Memory B cell (primary cell): ENCODE results near the gene SAMD8.
A peak's percentile ranks its signal among the peaks of the same experiment; 100 is the strongest.

Experiments used
- ATAC-seq: fragments of 150-1000 bp; cut with Tn5 transposase; 2 replicates; pipeline ENCODE4 v1.10.0; 2021; ENCODE audit warnings: low read depth, mild to moderate bottlenecking, moderate library complexity
- DNase-seq, 2 donors: peaks; one replicate each; pipeline ENCODE4 v3.0.0; 2022; ENCODE audit warnings: low spot score in 2 of 2
- H3K27ac Mint-ChIP-seq: one replicate; pipeline ENCODE4 v1.8.0; 2022; ENCODE audit warnings: mild to moderate bottlenecking, moderate library complexity, mixed read lengths
- H3K27me3 Mint-ChIP-seq: one replicate; pipeline ENCODE4 v1.8.0; 2022; ENCODE audit warnings: mixed read lengths
- H3K36me3 Mint-ChIP-seq: one replicate; pipeline ENCODE4 v1.8.0; 2022; ENCODE audit warnings: mild to moderate bottlenecking, mixed read lengths
- H3K4me1 Mint-ChIP-seq: one replicate; pipeline ENCODE4 v1.8.0; 2022; ENCODE audit warnings: mixed read lengths
- H3K4me3 Mint-ChIP-seq: one replicate; pipeline ENCODE4 v1.8.0; 2022; ENCODE audit warnings: mild to moderate bottlenecking, moderate library complexity, mixed read lengths
- H3K9me3 Mint-ChIP-seq: one replicate; pipeline ENCODE4 v1.8.0; 2022; ENCODE audit warnings: mixed read lengths

The SAMD8 gene

GRCh38 chr10:75111365-75111906, at the start of gene SAMD8:
SAMD8 (plus strand) TSS chr10:75111656; CDS start chr10:75150529, 38,873 bp downstream.
- ATAC-seq (peak; percentile 75), DNase-seq (peak; percentile 95 to 97)
- peaks cover 15% of the 10 kb centered on the region for H3K4me1 Mint-ChIP-seq
- H3K27ac Mint-ChIP-seq: peak within 1 kb of the TSS; percentile 97
- H3K27me3 Mint-ChIP-seq: no peaks in the 10 kb centered on the region
- H3K9me3 Mint-ChIP-seq: no peaks in the 10 kb centered on the region
- peaks cover 2% of the 10 kb centered on the region for H3K36me3 Mint-ChIP-seq
- peak within 1 kb of the TSS; percentile 99 for H3K4me3 Mint-ChIP-seq

GRCh38 chr10:75061709-75062505, 49.5 kb upstream of the SAMD8 start:
- no peak overlapping the region for H3K27ac Mint-ChIP-seq
- H3K4me3 Mint-ChIP-seq: no peak overlapping the region
- ATAC-seq (no peak), DNase-seq (no peak)
- H3K9me3 Mint-ChIP-seq: no peaks in the 10 kb centered on the region
- no peaks in the 10 kb centered on the region for H3K4me1 Mint-ChIP-seq
- H3K36me3 Mint-ChIP-seq: no peaks in the 10 kb centered on the region
- no peaks in the 10 kb centered on the region for H3K27me3 Mint-ChIP-seq

GRCh38 chr10:75062506-75063299, 48.8 kb upstream of the SAMD8 start:
- no peak overlapping the region for H3K27ac Mint-ChIP-seq
- H3K4me3 Mint-ChIP-seq: no peak overlapping the region
- no peak for ATAC-seq
- no peaks in the 10 kb centered on the region for H3K27me3 Mint-ChIP-seq
- H3K4me1 Mint-ChIP-seq: no peaks in the 10 kb centered on the region
- no peaks in the 10 kb centered on the region for H3K36me3 Mint-ChIP-seq
- DNase-seq: no peak
- H3K9me3 Mint-ChIP-seq: no peaks in the 10 kb centered on the region

- Mint-ChIP-seq H3K27ac (no peak overlapping the region), H3K27me3 (peaks cover 1% of the 10 kb centered on the region), H3K9me3 (no peaks in the 10 kb centered on the region), H3K4me1 (no peaks in the 10 kb centered on the region), H3K36me3 (no peaks in the 10 kb centered on the region), H3K4me3 (no peak overlapping the region)
- DNase-seq: no peak
- no peak for ATAC-seq
These were observed 47.8 kb upstream of the SAMD8 start for GRCh38 chr10:75063461-75064230.

- ATAC-seq: no peak
- Mint-ChIP-seq H3K36me3 (no peaks in the 10 kb centered on the region), H3K4me3 (no peak overlapping the region), H3K27me3 (peaks cover 1% of the 10 kb centered on the region), H3K4me1 (no peaks in the 10 kb centered on the region), H3K27ac (no peak overlapping the region), H3K9me3 (no peaks in the 10 kb centered on the region)
- no peak for DNase-seq
These were observed 46.4 kb upstream of the SAMD8 start for GRCh38 chr10:75065076-75065475.

GRCh38 chr10:75066271-75066670, 45.2 kb upstream of the SAMD8 start:
- ATAC-seq: no peak

GRCh38 chr10:75067272-75067671, 44.2 kb upstream of the SAMD8 start:
- H3K4me1 Mint-ChIP-seq: no peaks in the 10 kb centered on the region
- no peaks in the 10 kb centered on the region for H3K9me3 Mint-ChIP-seq

More at GRCh38 chr10:75066271-75066670, 45.2 kb upstream of the SAMD8 start:
- Mint-ChIP-seq H3K4me1 (no peaks in the 10 kb centered on the region), H3K4me3 (no peak overlapping the region), H3K27ac (no peak overlapping the region), H3K9me3 (no peaks in the 10 kb centered on the region), H3K36me3 (no peaks in the 10 kb centered on the region), H3K27me3 (peaks cover 1% of the 10 kb centered on the region)
- no peak for DNase-seq

GRCh38 chr10:75068523-75068922, 42.9 kb upstream of the SAMD8 start:
- DNase-seq: no peak
- Mint-ChIP-seq H3K4me3 (no peak overlapping the region), H3K27ac (no peak overlapping the region), H3K27me3 (peaks cover 1% of the 10 kb centered on the region), H3K4me1 (no peaks in the 10 kb centered on the region), H3K36me3 (no peaks in the 10 kb centered on the region), H3K9me3 (no peaks in the 10 kb centered on the region)
- ATAC-seq: no peak

More at GRCh38 chr10:75067272-75067671, 44.2 kb upstream of the SAMD8 start:
- ATAC-seq (no peak), DNase-seq (no peak)
- Mint-ChIP-seq H3K4me3 (no peak overlapping the region), H3K27me3 (peaks cover 1% of the 10 kb centered on the region), H3K27ac (no peak overlapping the region), H3K36me3 (no peaks in the 10 kb centered on the region)

- no peaks in the 10 kb centered on the region for H3K9me3 Mint-ChIP-seq
- no peaks in the 10 kb centered on the region for H3K36me3 Mint-ChIP-seq
- H3K27ac Mint-ChIP-seq: no peak overlapping the region
- DNase-seq: no peak
- peaks cover 1% of the 10 kb centered on the region for H3K27me3 Mint-ChIP-seq
- H3K4me3 Mint-ChIP-seq: no peak overlapping the region
- no peaks in the 10 kb centered on the region for H3K4me1 Mint-ChIP-seq
- ATAC-seq: no peak
These were observed 41.0 kb upstream of the SAMD8 start for GRCh38 chr10:75070476-75070875.

GRCh38 chr10:75070961-75071428, 40.5 kb upstream of the SAMD8 start:
- Mint-ChIP-seq H3K4me1 (no peaks in the 10 kb centered on the region), H3K36me3 (no peaks in the 10 kb centered on the region), H3K27ac (no peak overlapping the region), H3K4me3 (no peak overlapping the region), H3K27me3 (peaks cover 1% of the 10 kb centered on the region), H3K9me3 (no peaks in the 10 kb centered on the region)
- no peak for DNase-seq
- no peak for ATAC-seq

- H3K4me3 Mint-ChIP-seq: no peak overlapping the region
- no peaks in the 10 kb centered on the region for H3K36me3 Mint-ChIP-seq
- no peak for ATAC-seq
- H3K9me3 Mint-ChIP-seq: no peaks in the 10 kb centered on the region
- H3K4me1 Mint-ChIP-seq: no peaks in the 10 kb centered on the region
- no peak overlapping the region for H3K27ac Mint-ChIP-seq
- peaks cover 1% of the 10 kb centered on the region for H3K27me3 Mint-ChIP-seq
- DNase-seq: no peak
These were observed 39.7 kb upstream of the SAMD8 start for GRCh38 chr10:75071756-75072155.

- ATAC-seq (no peak), DNase-seq (no peak)
- Mint-ChIP-seq H3K4me3 (no peak overlapping the region), H3K27ac (no peak overlapping the region), H3K36me3 (no peaks in the 10 kb centered on the region), H3K27me3 (peaks cover 1% of the 10 kb centered on the region), H3K9me3 (no peaks in the 10 kb centered on the region), H3K4me1 (no peaks in the 10 kb centered on the region)
These were observed 38.7 kb upstream of the SAMD8 start for GRCh38 chr10:75072727-75073126.

GRCh38 chr10:75073442-75073841, 38.0 kb upstream of the SAMD8 start:
- no peaks in the 10 kb centered on the region for H3K4me1 Mint-ChIP-seq
- peaks cover under 1% of the 10 kb centered on the region for H3K27me3 Mint-ChIP-seq
- H3K36me3 Mint-ChIP-seq: no peaks in the 10 kb centered on the region
- no peaks in the 10 kb centered on the region for H3K9me3 Mint-ChIP-seq
- H3K4me3 Mint-ChIP-seq: no peak overlapping the region
- H3K27ac Mint-ChIP-seq: no peak overlapping the region
- no peak for DNase-seq
- no peak for ATAC-seq
